Upper lobe of left lung (tissue), 4 donors: ENCODE results near the gene ELL3.

Experiments used
- CTCF ChIP-seq, 6 experiments: fragments of 450-650 bp in 4 of 6; fragments of 200-600 bp in 2 of 6; sonication (generic) in 2 of 6; IDR thresholded peaks; one replicate each; pipeline ENCODE4 v1.5.1; 2016 to 2019; ENCODE audit warnings: antibody characterized with exemption in 6 of 6
- EP300 ChIP-seq, 4 donors: sonication (generic); formaldehyde crosslinking; IDR thresholded peaks; one replicate each; pipeline ENCODE4 v1.5.1; 2017; ENCODE audit warnings: antibody characterized with exemption in 4 of 4, control low read depth in 2 of 4
- POLR2A ChIP-seq, 4 donors: fragments of 450-650 bp; IDR thresholded peaks; one replicate each; pipeline ENCODE4 v1.5.1; 2016 to 2017; ENCODE audit warnings: antibody characterized with exemption in 4 of 4, mild to moderate bottlenecking in 2 of 4
- POLR2AphosphoS5 ChIP-seq, 2 donors: sonication (generic); formaldehyde crosslinking; IDR thresholded peaks; one replicate each; pipeline ENCODE4 v1.5.1; 2017; ENCODE audit warnings: antibody characterized with exemption in 2 of 2

DNA sequence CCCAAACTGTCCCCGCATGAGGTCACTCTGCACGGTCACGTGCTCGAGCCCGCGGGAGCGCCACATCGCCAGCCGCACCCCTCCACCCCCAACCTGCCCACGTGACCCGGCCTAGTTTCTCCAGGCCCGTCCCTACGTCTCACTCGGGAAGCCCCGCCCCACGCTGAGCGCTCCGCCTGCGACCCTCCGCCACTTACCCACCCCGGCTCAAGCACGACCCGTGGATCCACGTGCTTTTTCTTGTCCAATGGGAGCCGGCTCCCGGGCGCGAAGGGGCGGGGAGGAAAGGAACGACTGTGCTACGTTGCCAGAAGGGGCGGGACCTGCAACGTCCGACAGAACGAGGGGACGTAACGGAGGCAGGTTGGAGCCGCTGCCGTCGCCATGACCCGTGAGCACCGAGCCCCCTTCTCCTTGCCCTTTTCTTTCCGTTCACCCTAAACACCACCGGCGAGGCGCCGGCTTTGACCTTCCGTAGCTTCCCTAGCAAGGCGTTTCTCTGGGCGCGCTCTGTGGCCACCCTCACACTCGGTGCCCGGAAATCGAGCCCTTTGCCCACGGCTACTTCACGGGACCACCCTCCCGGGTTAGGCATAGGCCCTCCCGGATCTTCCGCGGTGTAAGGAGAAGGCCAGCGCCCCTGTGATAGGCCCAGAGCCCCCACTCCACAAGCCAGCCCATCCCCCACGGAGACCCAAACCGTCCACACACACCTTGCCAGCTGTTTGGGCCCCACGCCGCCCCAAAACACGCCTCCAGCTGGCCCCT is 15.4 kb upstream of the ELL3 start, which contains the start of gene SERF2:
- no peak for TF ChIP-seq CTCF (IDR thresholded peaks at IDR 0.05)
- TF ChIP-seq POLR2AphosphoS5 (IDR thresholded peaks at IDR 0.05), result peak; percentile 99 to 100
- peak; percentile 97 to 100 (median 98) for TF ChIP-seq POLR2A (IDR thresholded peaks at IDR 0.05)
- TF ChIP-seq EP300 (IDR thresholded peaks at IDR 0.05), result peak in 1 of 4 donors; percentile 73
